ENCODE data around the gene CAMK2D. TPM values are rescaled to one million over a fixed set of nuclear protein-coding genes. Genes with fewer than 3 reads are reported as not detected.

CAMK2D gene
- total RNA-seq, 1 experiment from 2014 or later: 7.9 TPM

GRCh38 chr4:113607147-113607720 is 154.3 kb downstream of the CAMK2D start:
- DNase-seq (ENCODE audit: low read depth): no peak

GRCh38 chr4:113604955-113605354 is 156.6 kb downstream of the CAMK2D start:
- DNase-seq (ENCODE audit: low read depth): no peak

- no peak for DNase-seq (ENCODE audit: low read depth)
Measured at GRCh38 chr4:113603911-113604310, 157.6 kb downstream of the CAMK2D start.

GRCh38 chr4:113602646-113603228 is 158.8 kb downstream of the CAMK2D start:
- DNase-seq (ENCODE audit: low read depth): no peak

- no peak for DNase-seq (ENCODE audit: low read depth)
Measured at GRCh38 chr4:113601636-113602035, 159.9 kb downstream of the CAMK2D start.

- DNase-seq (ENCODE audit: low read depth): no peak
Measured at GRCh38 chr4:113596396-113596795, 165.1 kb downstream of the CAMK2D start.

GRCh38 chr4:113594231-113594556 is 167.3 kb downstream of the CAMK2D start:
- DNase-seq (ENCODE audit: low read depth): no peak

- DNase-seq (ENCODE audit: low read depth): no peak
Measured at GRCh38 chr4:113593400-113594230, 167.9 kb downstream of the CAMK2D start.

- DNase-seq (ENCODE audit: low read depth): peak; percentile 1
Measured at GRCh38 chr4:113591982-113592381, 169.6 kb downstream of the CAMK2D start.

GRCh38 chr4:113588895-113589668 is 172.5 kb downstream of the CAMK2D start:
- DNase-seq (ENCODE audit: low read depth): no peak

GRCh38 chr4:113587640-113588275 is 173.8 kb downstream of the CAMK2D start:
- DNase-seq (ENCODE audit: low read depth): no peak

- no peak for DNase-seq (ENCODE audit: low read depth)
Measured at GRCh38 chr4:113587156-113587555, 174.4 kb downstream of the CAMK2D start.

- no peak for DNase-seq (ENCODE audit: low read depth)
Measured at GRCh38 chr4:113586072-113586471, 175.5 kb downstream of the CAMK2D start.

- DNase-seq (ENCODE audit: low read depth): peak; percentile 69
Measured at GRCh38 chr4:113584407-113585150, 177.0 kb downstream of the CAMK2D start.

GRCh38 chr4:113582737-113583136 is 178.8 kb downstream of the CAMK2D start:
- no peak for DNase-seq (ENCODE audit: low read depth)

- DNase-seq (ENCODE audit: low read depth): no peak
Measured at GRCh38 chr4:113579360-113579759, 182.2 kb downstream of the CAMK2D start.

GRCh38 chr4:113576947-113577678 is 184.4 kb downstream of the CAMK2D start:
- DNase-seq (ENCODE audit: low read depth): no peak

- peak; percentile 17 for DNase-seq (ENCODE audit: low read depth)
Measured at GRCh38 chr4:113575401-113575800, 186.1 kb downstream of the CAMK2D start.

- DNase-seq (ENCODE audit: low read depth): no peak
Measured at GRCh38 chr4:113574636-113575103, 186.9 kb downstream of the CAMK2D start.

GRCh38 chr4:113572620-113573019 is 188.9 kb downstream of the CAMK2D start:
- DNase-seq (ENCODE audit: low read depth): no peak

All from Daoy (cell line).